K562 (cell line): ENCODE results near the gene C4orf50.

Experiments
- BRF1 ChIP-seq: IDR thresholded peaks from 3 replicates; pipeline ENCODE4 v1.6.1; 2011; ENCODE audit warnings: borderline replicate concordance, mild to moderate bottlenecking; ENCODE audit not compliant: insufficient read length; ENCODE audit errors: extremely low read depth
- FOXK1 ChIP-seq: sonication (generic); formaldehyde crosslinking; IDR thresholded peaks from 2 replicates; pipeline ENCODE4 v1.8.0; 2022; ENCODE audit warnings: missing genetic modification reagents, mild to moderate bottlenecking, borderline replicate concordance
- JUND ChIP-seq, 2 experiments: IDR thresholded peaks; 2 replicates in 1 of 2; 3 replicates in 1 of 2; pipeline ENCODE4 v1.6.1; 2011; ENCODE audit warnings: borderline replicate concordance in 2 of 2, low read depth in 2 of 2, low read length in 2 of 2, improper control_type of control experiment in 1 of 2, missing biosample characterization in 1 of 2, missing genetic modification characterization in 1 of 2, missing genetic modification reagents in 1 of 2
- PCBP1 ChIP-seq: fragments of 200-400 bp; formaldehyde crosslinking; IDR thresholded peaks from 2 replicates; pipeline ENCODE4 v1.6.1; 2018; ENCODE audit warnings: mild to moderate bottlenecking, low read depth, low read length; ENCODE audit not compliant: poor library complexity, severe bottlenecking
- POLR2A ChIP-seq: fragments of 450-650 bp; conservative IDR thresholded peaks from 2 replicates; pipeline ENCODE4 v1.6.1; 2016
- TAF15 ChIP-seq: fragments of 200-400 bp; formaldehyde crosslinking; IDR thresholded peaks from 2 replicates; pipeline ENCODE4 v1.6.1; 2017; ENCODE audit warnings: mild to moderate bottlenecking, low read depth, low read length, moderate library complexity
- TARDBP ChIP-seq: fragments of 450-650 bp; IDR thresholded peaks from 2 replicates; pipeline ENCODE4 v1.6.1; 2016
- TEAD2 ChIP-seq: fragments of 450-650 bp; IDR thresholded peaks from 2 replicates; pipeline ENCODE4 v1.6.1; 2016; ENCODE audit warnings: missing genetic modification characterization, control low read depth, missing compliant biosample characterization
- ZBTB1 ChIP-seq: sonication (generic); formaldehyde crosslinking; IDR thresholded peaks from 2 replicates; pipeline ENCODE4 v1.8.1; 2023; ENCODE audit warnings: missing genetic modification reagents, low read depth, mild to moderate bottlenecking, borderline replicate concordance
- ZEB2 ChIP-seq: fragments of 450-650 bp; IDR thresholded peaks from 2 replicates; pipeline ENCODE4 v1.6.1; 2016
- ZFP36 ChIP-seq: fragments of 150-350 bp; IDR thresholded peaks from 2 replicates; pipeline ENCODE4 v1.6.1; 2018; ENCODE audit warnings: low read length, low read depth; ENCODE audit not compliant: partially characterized antibody
- TF ChIP-seq, protein P1 (sequence below), 3 experiments: IDR thresholded peaks in 2 of 3; conservative IDR thresholded peaks in 1 of 3; 2 replicates each; pipeline ENCODE4 v1.5.1; 2011 to 2012; ENCODE audit warnings: low read length in 3 of 3, mild to moderate bottlenecking in 3 of 3, control low read depth in 2 of 3, improper control_type of control experiment in 1 of 3, inconsistent platforms in 1 of 3, low read depth in 1 of 3, mixed read lengths in 1 of 3, moderate library complexity in 1 of 3; ENCODE audit not compliant: insufficient read depth in 2 of 3
- TF ChIP-seq, protein P2 (sequence below): sonication (generic); formaldehyde crosslinking; IDR thresholded peaks from 2 replicates; pipeline ENCODE4 v1.9.0; 2022; ENCODE audit warnings: mild to moderate bottlenecking, missing genetic modification reagents
- TF ChIP-seq, protein P3 (sequence below): sonication (generic); formaldehyde crosslinking; IDR thresholded peaks from 2 replicates; pipeline ENCODE4 v1.8.1; 2023; ENCODE audit warnings: mild to moderate bottlenecking, missing genetic modification reagents

DNA sequence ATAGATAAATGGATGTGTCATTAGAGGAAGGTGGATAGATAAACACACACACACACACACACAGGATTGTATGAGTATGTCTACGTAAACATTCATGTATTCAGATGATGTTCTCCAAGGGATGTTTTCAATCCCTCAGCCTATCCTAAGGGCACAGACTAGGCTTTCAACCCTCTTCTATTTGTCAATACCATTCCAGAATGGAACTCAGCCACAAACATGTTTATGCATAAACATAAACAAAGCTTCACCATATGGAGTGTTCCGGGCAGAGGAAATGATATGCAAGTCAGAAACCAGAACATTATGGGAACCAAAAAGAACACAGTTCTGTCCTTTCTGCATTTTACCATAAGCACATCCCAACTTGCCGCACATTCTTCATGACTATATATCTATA, 150.4 kb downstream of the C4orf50 start:
- TF ChIP-seq BRF1 (no peak), PCBP1 (no peak), ZFP36 (no peak), TEAD2 (tag) (no peak), POLR2A (no peak), TARDBP (no peak), ZEB2 (no peak), FOXK1 (no peak), ZBTB1 (CRISPR knock-in tag) (no peak), JUND (IDR thresholded peaks at IDR 0.05; ENCODE audit: borderline replicate concordance, low read depth, low read length) (no peak), JUND (tag; IDR thresholded peaks at IDR 0.05; ENCODE audit: borderline replicate concordance, low read depth, low read length) (no peak), TAF15 (no peak)
- TF ChIP-seq, protein P1, sequence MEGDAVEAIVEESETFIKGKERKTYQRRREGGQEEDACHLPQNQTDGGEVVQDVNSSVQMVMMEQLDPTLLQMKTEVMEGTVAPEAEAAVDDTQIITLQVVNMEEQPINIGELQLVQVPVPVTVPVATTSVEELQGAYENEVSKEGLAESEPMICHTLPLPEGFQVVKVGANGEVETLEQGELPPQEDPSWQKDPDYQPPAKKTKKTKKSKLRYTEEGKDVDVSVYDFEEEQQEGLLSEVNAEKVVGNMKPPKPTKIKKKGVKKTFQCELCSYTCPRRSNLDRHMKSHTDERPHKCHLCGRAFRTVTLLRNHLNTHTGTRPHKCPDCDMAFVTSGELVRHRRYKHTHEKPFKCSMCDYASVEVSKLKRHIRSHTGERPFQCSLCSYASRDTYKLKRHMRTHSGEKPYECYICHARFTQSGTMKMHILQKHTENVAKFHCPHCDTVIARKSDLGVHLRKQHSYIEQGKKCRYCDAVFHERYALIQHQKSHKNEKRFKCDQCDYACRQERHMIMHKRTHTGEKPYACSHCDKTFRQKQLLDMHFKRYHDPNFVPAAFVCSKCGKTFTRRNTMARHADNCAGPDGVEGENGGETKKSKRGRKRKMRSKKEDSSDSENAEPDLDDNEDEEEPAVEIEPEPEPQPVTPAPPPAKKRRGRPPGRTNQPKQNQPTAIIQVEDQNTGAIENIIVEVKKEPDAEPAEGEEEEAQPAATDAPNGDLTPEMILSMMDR (IDR thresholded peaks at IDR 0.05 in 2 of 3, conservative IDR thresholded peaks at IDR 0.05 in 1 of 3; ENCODE audit: insufficient read depth in 2 of 3, low read depth in 1 of 3, low read length in 3 of 3) = no peak
- TF ChIP-seq, protein P2, sequence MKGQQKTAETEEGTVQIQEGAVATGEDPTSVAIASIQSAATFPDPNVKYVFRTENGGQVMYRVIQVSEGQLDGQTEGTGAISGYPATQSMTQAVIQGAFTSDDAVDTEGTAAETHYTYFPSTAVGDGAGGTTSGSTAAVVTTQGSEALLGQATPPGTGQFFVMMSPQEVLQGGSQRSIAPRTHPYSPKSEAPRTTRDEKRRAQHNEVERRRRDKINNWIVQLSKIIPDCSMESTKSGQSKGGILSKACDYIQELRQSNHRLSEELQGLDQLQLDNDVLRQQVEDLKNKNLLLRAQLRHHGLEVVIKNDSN (CRISPR knock-in tag) = no peak
- TF ChIP-seq, protein P3, sequence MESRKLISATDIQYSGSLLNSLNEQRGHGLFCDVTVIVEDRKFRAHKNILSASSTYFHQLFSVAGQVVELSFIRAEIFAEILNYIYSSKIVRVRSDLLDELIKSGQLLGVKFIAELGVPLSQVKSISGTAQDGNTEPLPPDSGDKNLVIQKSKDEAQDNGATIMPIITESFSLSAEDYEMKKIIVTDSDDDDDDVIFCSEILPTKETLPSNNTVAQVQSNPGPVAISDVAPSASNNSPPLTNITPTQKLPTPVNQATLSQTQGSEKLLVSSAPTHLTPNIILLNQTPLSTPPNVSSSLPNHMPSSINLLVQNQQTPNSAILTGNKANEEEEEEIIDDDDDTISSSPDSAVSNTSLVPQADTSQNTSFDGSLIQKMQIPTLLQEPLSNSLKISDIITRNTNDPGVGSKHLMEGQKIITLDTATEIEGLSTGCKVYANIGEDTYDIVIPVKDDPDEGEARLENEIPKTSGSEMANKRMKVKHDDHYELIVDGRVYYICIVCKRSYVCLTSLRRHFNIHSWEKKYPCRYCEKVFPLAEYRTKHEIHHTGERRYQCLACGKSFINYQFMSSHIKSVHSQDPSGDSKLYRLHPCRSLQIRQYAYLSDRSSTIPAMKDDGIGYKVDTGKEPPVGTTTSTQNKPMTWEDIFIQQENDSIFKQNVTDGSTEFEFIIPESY (CRISPR knock-in tag) = no peak
